PFSK-1 (cell line): ENCODE results near the gene TLR9.

Source experiments
- FOXP2 ChIP-seq: optimal IDR thresholded peaks from 2 replicates; pipeline ENCODE3; 2011; ENCODE audit warnings: borderline replicate concordance, control low read depth, inconsistent platforms; ENCODE audit not compliant: insufficient read depth; ENCODE audit errors: extremely low read length, extremely low read depth
- POLR2AphosphoS5 ChIP-seq: IDR thresholded peaks from 2 replicates; pipeline ENCODE4 v1.6.1; 2012; ENCODE audit warnings: low read depth, mild to moderate bottlenecking, control low read depth, low read length, moderate library complexity
- REST ChIP-seq, 2 experiments: IDR thresholded peaks; 2 replicates each; pipeline versions ENCODE4 v1.6.1 to v1.8.0; 2011 to 2012; ENCODE audit warnings: low read depth in 2 of 2, low read length in 2 of 2, control low read depth in 1 of 2, inconsistent platforms in 1 of 2, mild to moderate bottlenecking in 1 of 2, moderate library complexity in 1 of 2; ENCODE audit not compliant: insufficient read depth in 1 of 2
- SIN3A ChIP-seq: IDR thresholded peaks from 2 replicates; pipeline ENCODE4 v1.6.1; 2012; ENCODE audit warnings: mild to moderate bottlenecking, low read length, moderate library complexity, borderline replicate concordance; ENCODE audit not compliant: insufficient read depth
- TAF1 ChIP-seq: IDR thresholded peaks from 2 replicates; pipeline ENCODE4 v1.6.1; 2012; ENCODE audit warnings: low read length, control low read depth, borderline replicate concordance; ENCODE audit not compliant: insufficient read depth

TLR9 gene

GRCh38 chr3:52245322-52246263, 20.1 kb upstream of the TLR9 start, which contains the start of gene PPM1M:
Gene PPM1M (plus strand): TSS chr3:52245759. CDS start chr3:52245825, 66 bp downstream.
- TF ChIP-seq FOXP2 (no peak), SIN3A (no peak), REST (IDR thresholded peaks at IDR 0.05; ENCODE audit: insufficient read depth in 1 of 2, low read depth in 2 of 2, low read length in 2 of 2) (no peak), TAF1 (no peak), POLR2AphosphoS5 (no peak)

DNA sequence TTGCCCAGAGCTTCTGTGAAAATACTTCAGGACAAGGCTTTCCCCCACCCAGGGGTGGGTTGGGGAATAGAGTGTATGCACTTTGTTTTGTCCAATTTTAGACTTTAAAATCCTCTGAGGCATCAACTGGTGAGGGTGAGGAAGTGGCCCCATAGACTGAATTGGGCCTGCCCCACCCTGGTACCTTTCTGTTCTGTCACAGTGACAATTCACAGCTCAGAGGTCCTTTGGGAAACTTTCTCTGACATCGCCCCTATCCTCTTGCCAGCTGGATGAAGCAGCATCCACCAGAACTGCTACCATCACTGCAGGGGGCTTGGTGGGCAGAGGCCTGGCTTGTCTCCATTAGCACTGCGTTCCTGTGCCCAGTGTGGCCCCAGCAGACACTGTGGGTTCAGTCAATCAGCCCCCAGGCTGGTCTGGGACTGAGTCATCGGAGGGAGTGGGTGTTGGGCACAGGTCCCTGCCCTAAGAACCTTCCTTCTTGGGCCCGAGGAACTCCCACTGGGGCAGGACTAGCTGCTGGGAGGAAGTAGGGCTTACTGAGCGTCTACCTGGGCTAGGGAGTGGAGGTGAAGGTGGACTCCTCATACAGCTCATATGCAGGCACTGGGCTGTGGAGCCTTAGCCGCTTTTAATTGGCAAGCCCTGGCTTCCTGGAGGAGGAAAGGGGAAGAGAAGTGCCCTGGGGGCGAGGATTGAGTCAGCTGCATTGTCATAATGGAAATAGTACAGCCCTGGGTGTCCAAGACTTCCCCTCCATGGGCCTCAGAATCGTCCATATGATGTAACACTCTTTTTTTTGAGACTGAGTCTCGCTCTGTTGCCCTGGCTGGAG, 18.6 kb upstream of the TLR9 start:
- TF ChIP-seq POLR2AphosphoS5 (no peak), SIN3A (no peak), REST (IDR thresholded peaks at IDR 0.05; ENCODE audit: insufficient read depth in 1 of 2, low read depth in 2 of 2, low read length in 2 of 2) (no peak), TAF1 (no peak), FOXP2 (no peak)

- TF ChIP-seq TAF1 (no peak), REST (IDR thresholded peaks at IDR 0.05; ENCODE audit: insufficient read depth in 1 of 2, low read depth in 2 of 2, low read length in 2 of 2) (no peak), FOXP2 (no peak), SIN3A (no peak), POLR2AphosphoS5 (no peak)
Observed at GRCh38 chr3:52242039-52242438, 16.6 kb upstream of the TLR9 start.

DNA sequence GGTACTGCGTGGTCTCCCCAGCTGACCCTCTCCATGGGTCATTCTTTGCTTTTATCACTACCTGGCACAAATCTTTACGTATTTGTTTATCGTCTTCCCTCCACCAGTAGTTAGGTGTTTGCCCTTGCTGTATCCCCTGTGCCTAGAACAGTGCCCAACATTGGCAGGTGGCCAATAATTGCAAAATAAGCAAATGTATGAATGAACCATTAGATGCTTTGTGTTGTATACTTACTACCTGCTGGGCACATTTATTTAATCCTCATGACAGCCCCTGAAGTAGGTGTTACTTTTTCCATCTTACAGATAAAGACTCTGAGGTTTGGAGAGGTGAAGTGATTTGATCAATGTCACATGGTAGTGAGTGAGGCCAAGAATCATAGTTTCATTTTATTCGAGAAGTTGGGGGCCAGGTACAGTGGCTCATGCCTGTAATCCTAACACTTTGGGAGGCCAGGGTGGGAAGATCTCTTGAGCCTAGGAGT, 15.5 kb upstream of the TLR9 start:
- TF ChIP-seq FOXP2 = no peak
- no peak for TF ChIP-seq SIN3A
- no peak for TF ChIP-seq POLR2AphosphoS5
- TF ChIP-seq REST (IDR thresholded peaks at IDR 0.05; ENCODE audit: insufficient read depth in 1 of 2, low read depth in 2 of 2, low read length in 2 of 2) = no peak
- TF ChIP-seq TAF1 = no peak
